NB4 (cell line): Measurements from ENCODE around the gene SLC51A.

Experiments
- CTCF ChIP-seq: IDR thresholded peaks from one replicate; pipeline ENCODE4 v1.5.1; 2012; ENCODE audit warnings: low read depth, low read length
- MYC ChIP-seq: IDR thresholded peaks from 2 replicates; pipeline ENCODE4 v1.6.1; 2011; ENCODE audit warnings: low read depth, low read length
- POLR2A ChIP-seq: IDR thresholded peaks from 2 replicates; pipeline ENCODE4 v1.6.1; 2011; ENCODE audit warnings: mild to moderate bottlenecking; ENCODE audit not compliant: insufficient read length; ENCODE audit errors: extremely low read depth

- no peak for TF ChIP-seq CTCF
- TF ChIP-seq POLR2A = no peak
- no peak for TF ChIP-seq MYC
Measured at GRCh38 chr3:196232154-196232881, 16.0 kb downstream of the SLC51A start.
